ENCODE measurements around the gene CEP112.

CEP112 gene

GRCh38 chr17:65959630-65960029, 232.3 kb downstream of the CEP112 start:
- ChIA-PET POLR2A (no interaction called here), CTCF (no interaction called here)
- DNase-seq (ENCODE audit: extremely low spot score): no peak
- no peak for TF ChIP-seq TARDBP (IDR thresholded peaks at IDR 0.05)
- TF ChIP-seq FOXK2 (IDR thresholded peaks at IDR 0.05): no peak
- no peak for TF ChIP-seq ZNF384 (IDR thresholded peaks at IDR 0.05)
- no peak for TF ChIP-seq HDGF (IDR thresholded peaks at IDR 0.05; ENCODE audit: borderline replicate concordance)
- TF ChIP-seq PKNOX1 (IDR thresholded peaks at IDR 0.05): no peak
- no peak for TF ChIP-seq SP1 (IDR thresholded peaks at IDR 0.05)
- TF ChIP-seq LEF1 (IDR thresholded peaks at IDR 0.05; ENCODE audit: borderline replicate concordance): no peak
- no peak for TF ChIP-seq FOXM1 (IDR thresholded peaks at IDR 0.05; ENCODE audit: borderline replicate concordance)

- ChIA-PET POLR2A (no interaction called here), CTCF (no interaction called here)
- TF ChIP-seq ELF4 (IDR thresholded peaks at IDR 0.05) (no peak), ZNF384 (IDR thresholded peaks at IDR 0.05) (no peak), HDGF (IDR thresholded peaks at IDR 0.05; ENCODE audit: borderline replicate concordance) (no peak), LEF1 (IDR thresholded peaks at IDR 0.05; ENCODE audit: borderline replicate concordance) (no peak), CTBP1 (IDR thresholded peaks at IDR 0.05; ENCODE audit: borderline replicate concordance) (no peak), FOXK2 (IDR thresholded peaks at IDR 0.05) (no peak), L3MBTL2 (conservative IDR thresholded peaks at IDR 0.05) (no peak), FOXA1 (IDR thresholded peaks at IDR 0.05) (no peak), ARNT (IDR thresholded peaks at IDR 0.05) (no peak), SUZ12 (IDR thresholded peaks at IDR 0.05) (no peak), BHLHE40 (IDR thresholded peaks at IDR 0.05; ENCODE audit: borderline replicate concordance) (no peak), NFRKB (IDR thresholded peaks at IDR 0.05) (no peak), PKNOX1 (IDR thresholded peaks at IDR 0.05) (no peak), TARDBP (IDR thresholded peaks at IDR 0.05) (no peak), FOXM1 (IDR thresholded peaks at IDR 0.05; ENCODE audit: borderline replicate concordance) (no peak), SP1 (IDR thresholded peaks at IDR 0.05) (no peak)
- no peak for DNase-seq (ENCODE audit: extremely low spot score)
Measured at GRCh38 chr17:65956814-65957213, 235.1 kb downstream of the CEP112 start.

- ChIA-PET CTCF (no interaction called here), POLR2A (no interaction called here)
- TF ChIP-seq TARDBP (IDR thresholded peaks at IDR 0.05) (no peak), ARNT (IDR thresholded peaks at IDR 0.05) (no peak), L3MBTL2 (conservative IDR thresholded peaks at IDR 0.05) (no peak), ZNF384 (IDR thresholded peaks at IDR 0.05) (no peak), FOXA1 (IDR thresholded peaks at IDR 0.05) (no peak), SUZ12 (IDR thresholded peaks at IDR 0.05) (no peak), SP1 (IDR thresholded peaks at IDR 0.05) (no peak), NFRKB (IDR thresholded peaks at IDR 0.05) (no peak), FOXK2 (IDR thresholded peaks at IDR 0.05) (no peak), FOXM1 (IDR thresholded peaks at IDR 0.05; ENCODE audit: borderline replicate concordance) (no peak), PKNOX1 (IDR thresholded peaks at IDR 0.05) (no peak), HDGF (IDR thresholded peaks at IDR 0.05; ENCODE audit: borderline replicate concordance) (no peak), ELF4 (IDR thresholded peaks at IDR 0.05) (no peak), CTBP1 (IDR thresholded peaks at IDR 0.05; ENCODE audit: borderline replicate concordance) (no peak), BHLHE40 (IDR thresholded peaks at IDR 0.05; ENCODE audit: borderline replicate concordance) (no peak), LEF1 (IDR thresholded peaks at IDR 0.05; ENCODE audit: borderline replicate concordance) (no peak)
- no peak for DNase-seq (ENCODE audit: extremely low spot score)
Measured at GRCh38 chr17:65954148-65954449, 237.8 kb downstream of the CEP112 start.

GRCh38 chr17:65953316-65954147, 238.4 kb downstream of the CEP112 start:
- CTCF ChIA-PET: no interaction called here
- no peak for DNase-seq (ENCODE audit: extremely low spot score)

GRCh38 chr17:65952586-65952985, 239.3 kb downstream of the CEP112 start:
- ChIA-PET POLR2A (no interaction called here), CTCF (no interaction called here)
- no peak for DNase-seq (ENCODE audit: extremely low spot score)
- no peak for TF ChIP-seq ARNT (IDR thresholded peaks at IDR 0.05)
- no peak for TF ChIP-seq FOXA1 (IDR thresholded peaks at IDR 0.05)
- TF ChIP-seq SP1 (IDR thresholded peaks at IDR 0.05): no peak
- no peak for TF ChIP-seq FOXM1 (IDR thresholded peaks at IDR 0.05; ENCODE audit: borderline replicate concordance)
- TF ChIP-seq SUZ12 (IDR thresholded peaks at IDR 0.05): no peak
- TF ChIP-seq ZNF384 (IDR thresholded peaks at IDR 0.05): no peak
- no peak for TF ChIP-seq HDGF (IDR thresholded peaks at IDR 0.05; ENCODE audit: borderline replicate concordance)
- TF ChIP-seq FOXK2 (IDR thresholded peaks at IDR 0.05): no peak
- TF ChIP-seq BHLHE40 (IDR thresholded peaks at IDR 0.05; ENCODE audit: borderline replicate concordance): no peak
- TF ChIP-seq L3MBTL2 (conservative IDR thresholded peaks at IDR 0.05): no peak
- TF ChIP-seq LEF1 (IDR thresholded peaks at IDR 0.05; ENCODE audit: borderline replicate concordance): no peak
- TF ChIP-seq PKNOX1 (IDR thresholded peaks at IDR 0.05): no peak
- TF ChIP-seq CTBP1 (IDR thresholded peaks at IDR 0.05; ENCODE audit: borderline replicate concordance): no peak

More at GRCh38 chr17:65953316-65954147, 238.4 kb downstream of the CEP112 start:
- TF ChIP-seq LEF1 (IDR thresholded peaks at IDR 0.05; ENCODE audit: borderline replicate concordance) (no peak), BHLHE40 (IDR thresholded peaks at IDR 0.05; ENCODE audit: borderline replicate concordance) (no peak), ZNF384 (IDR thresholded peaks at IDR 0.05) (no peak), FOXM1 (IDR thresholded peaks at IDR 0.05; ENCODE audit: borderline replicate concordance) (no peak), L3MBTL2 (conservative IDR thresholded peaks at IDR 0.05) (no peak), SP1 (IDR thresholded peaks at IDR 0.05) (no peak), NFRKB (IDR thresholded peaks at IDR 0.05) (no peak)
- POLR2A ChIA-PET: no interaction called here

All from HEK293T (cell line).